NT2/D1 (cell line): Measurements from ENCODE around the gene ITGAE.

Experiments
- SUZ12 ChIP-seq: IDR thresholded peaks from 2 replicates; pipeline ENCODE4 v1.6.1; 2011; ENCODE audit not compliant: insufficient read length, insufficient read depth; ENCODE audit errors: extremely low read depth
- YY1 ChIP-seq: IDR thresholded peaks from 2 replicates; pipeline ENCODE4 v1.6.1; 2011; ENCODE audit not compliant: insufficient read length, insufficient read depth
- ZNF274 ChIP-seq: IDR thresholded peaks from 2 replicates; pipeline ENCODE4 v1.6.1; 2011; ENCODE audit warnings: mild to moderate bottlenecking, low read depth, low read length

DNA sequence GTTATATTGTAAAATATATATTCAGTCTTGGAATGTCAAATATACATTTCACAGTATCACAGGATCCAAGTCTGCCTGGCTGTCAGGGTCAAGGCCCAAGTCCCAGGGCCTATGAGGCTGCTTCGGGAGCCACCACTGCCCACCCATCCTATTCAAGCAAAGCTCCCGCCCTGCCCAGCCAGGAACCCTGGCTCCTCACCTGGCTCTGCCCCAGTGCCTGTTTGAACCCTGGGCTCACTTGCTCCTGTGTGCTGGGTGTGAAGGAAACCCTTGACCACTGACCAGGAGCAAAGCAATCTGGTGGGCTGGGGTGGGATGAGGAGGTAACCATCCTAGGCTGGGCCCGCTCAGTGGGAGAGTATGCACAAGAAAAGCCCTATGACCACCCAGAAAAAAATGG lies 27.0 kb downstream of the ITGAE start:
- TF ChIP-seq ZNF274 (no peak), YY1 (no peak), SUZ12 (no peak)
